GM12874 (cell line): ENCODE measurements around the gene FCRLA.

ENCODE experiments used
- CTCF ChIP-seq: IDR thresholded peaks from 2 replicates; pipeline ENCODE4 v1.5.1; 2011; ENCODE audit warnings: low read depth, mild to moderate bottlenecking, control low read depth, low read length, moderate library complexity; ENCODE audit not compliant: insufficient read depth

Gene FCRLA

GRCh38 chr1:161740921-161741320, 33.9 kb downstream of the FCRLA start:
- TF ChIP-seq CTCF: no peak

GRCh38 chr1:161743231-161743630, 36.2 kb downstream of the FCRLA start:
- no peak for TF ChIP-seq CTCF

DNA sequence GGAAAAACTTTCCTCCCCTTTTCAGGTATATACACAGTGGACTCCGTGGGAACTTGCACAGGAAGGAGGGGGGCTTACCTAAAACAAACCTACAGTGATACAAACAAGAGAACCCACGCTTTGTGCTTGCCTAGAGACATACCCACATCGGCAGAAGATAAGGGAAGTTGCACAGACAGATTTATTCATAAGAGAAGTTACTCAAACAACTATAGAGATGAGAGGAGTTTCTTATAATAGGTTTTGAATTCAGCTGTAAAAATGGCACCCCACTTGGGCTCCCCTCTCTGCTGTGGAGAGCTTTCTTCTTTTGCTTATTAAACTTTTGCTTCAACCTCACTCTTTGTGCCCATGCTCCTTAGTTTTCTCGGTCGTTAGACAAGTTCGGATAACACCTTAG, 40.8 kb downstream of the FCRLA start:
- TF ChIP-seq CTCF: no peak

DNA sequence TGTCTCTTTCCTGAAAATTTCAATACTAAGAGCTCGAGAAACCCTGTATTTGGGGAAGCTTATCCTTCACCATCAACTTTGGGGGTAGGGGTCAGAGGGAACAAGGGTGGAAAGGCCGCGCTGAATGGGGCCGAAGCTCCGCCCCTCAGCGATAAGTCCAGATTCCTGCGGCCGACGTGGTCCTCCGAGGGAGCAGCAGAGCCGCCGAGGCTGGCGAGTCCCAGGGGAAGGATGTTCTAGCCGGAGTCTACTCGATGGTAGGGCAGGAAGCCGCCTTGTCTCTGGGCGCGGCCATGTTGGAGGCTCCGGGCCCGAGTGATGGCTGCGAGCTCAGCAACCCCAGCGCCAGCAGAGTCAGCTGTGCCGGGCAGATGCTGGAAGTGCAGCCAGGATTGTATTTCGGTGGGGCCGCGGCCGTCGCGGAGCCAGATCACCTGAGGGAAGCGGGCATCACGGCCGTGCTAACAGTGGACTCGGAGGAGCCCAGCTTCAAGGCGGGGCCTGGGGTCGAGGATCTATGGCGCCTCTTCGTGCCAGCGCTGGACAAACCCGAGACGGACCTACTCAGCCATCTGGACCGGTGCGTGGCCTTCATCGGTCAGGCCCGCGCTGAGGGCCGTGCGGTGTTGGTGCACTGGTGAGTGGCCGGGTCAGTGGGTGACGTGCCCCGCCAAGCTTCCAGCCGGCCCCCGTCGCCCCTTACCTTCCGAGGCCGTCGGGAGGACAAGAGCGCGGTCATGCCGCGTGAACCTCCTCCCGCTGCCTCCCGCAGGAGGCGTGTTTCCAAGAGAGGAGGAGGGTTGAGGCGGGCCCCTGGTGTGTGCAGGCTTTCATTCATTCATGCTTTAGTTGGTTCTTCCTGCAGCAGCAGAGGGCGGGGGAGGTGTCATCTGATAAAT, 42.7 kb downstream of the FCRLA start, which contains the start of gene DUSP12:
TSS of gene DUSP12 (plus strand) at position 278 of the 899 bp plus-strand sequence. CDS start at position 294, 16 bp downstream.
- TF ChIP-seq CTCF: peak; percentile 39

- peak; percentile 70 for TF ChIP-seq CTCF
Observed at GRCh38 chr1:161763522-161764098, 56.6 kb downstream of the FCRLA start.
